IPS DF 4.7 (cell line): ENCODE measurements around the gene ELMO1.

Experiments
- DNase-seq: peaks from one replicate; pipeline ENCODE4 v3.0.0-alpha.2; 2013; ENCODE audit warnings: low spot score; ENCODE audit errors: extremely low read depth

ELMO1 gene

GRCh38 chr7:36854652-36855051, 594.0 kb downstream of the ELMO1 start:
- DNase-seq: no peak

GRCh38 chr7:36852931-36853330, 595.7 kb downstream of the ELMO1 start:
- DNase-seq: no peak

- no peak for DNase-seq
Measured at GRCh38 chr7:36852017-36852416, 596.6 kb downstream of the ELMO1 start.

GRCh38 chr7:36851382-36851781, 597.3 kb downstream of the ELMO1 start:
- DNase-seq: no peak

- DNase-seq: no peak
Measured at GRCh38 chr7:36847946-36848345, 600.7 kb downstream of the ELMO1 start.

GRCh38 chr7:36844374-36844773, 604.3 kb downstream of the ELMO1 start:
- no peak for DNase-seq

- no peak for DNase-seq
Measured at GRCh38 chr7:36840904-36841303, 607.8 kb downstream of the ELMO1 start.

- DNase-seq: no peak
Measured at GRCh38 chr7:36838616-36839225, 609.9 kb downstream of the ELMO1 start.

GRCh38 chr7:36831049-36831448, 617.6 kb downstream of the ELMO1 start:
- no peak for DNase-seq

GRCh38 chr7:36827726-36828703, 620.6 kb downstream of the ELMO1 start:
- DNase-seq: no peak

- no peak for DNase-seq
Measured at GRCh38 chr7:36825501-36825900, 623.2 kb downstream of the ELMO1 start.

GRCh38 chr7:36823353-36823752, 625.3 kb downstream of the ELMO1 start:
- DNase-seq: no peak

- no peak for DNase-seq
Measured at GRCh38 chr7:36821617-36822016, 627.0 kb downstream of the ELMO1 start.

- DNase-seq: no peak
Measured at GRCh38 chr7:36820527-36821170, 628.0 kb downstream of the ELMO1 start.

GRCh38 chr7:36819639-36820038, 629.0 kb downstream of the ELMO1 start:
- no peak for DNase-seq

- DNase-seq: no peak
Measured at GRCh38 chr7:36814311-36814710, 634.4 kb downstream of the ELMO1 start.

GRCh38 chr7:36811807-36812206, 636.9 kb downstream of the ELMO1 start:
- DNase-seq: no peak

- DNase-seq: no peak
Measured at GRCh38 chr7:36810489-36810888, 638.2 kb downstream of the ELMO1 start.

- DNase-seq: no peak
Measured at GRCh38 chr7:36810032-36810431, 638.6 kb downstream of the ELMO1 start.

- DNase-seq: no peak
Measured at GRCh38 chr7:36809510-36809909, 639.2 kb downstream of the ELMO1 start.

GRCh38 chr7:36809086-36809485, 639.6 kb downstream of the ELMO1 start:
- no peak for DNase-seq

- DNase-seq: no peak
Measured at GRCh38 chr7:36806891-36807290, 641.8 kb downstream of the ELMO1 start.
